Erythroblast (primary cell): ENCODE data around the gene REV3L.

ENCODE experiments used
- GATA1 ChIP-seq: IDR thresholded peaks from 2 replicates; pipeline ENCODE4 v1.6.1; 2011; ENCODE audit warnings: low read depth, mild to moderate bottlenecking, control low read depth, low read length, moderate library complexity
- POLR2A ChIP-seq: IDR thresholded peaks from 2 replicates; pipeline ENCODE4 v1.6.1; 2011; ENCODE audit warnings: mild to moderate bottlenecking, low read length

DNA sequence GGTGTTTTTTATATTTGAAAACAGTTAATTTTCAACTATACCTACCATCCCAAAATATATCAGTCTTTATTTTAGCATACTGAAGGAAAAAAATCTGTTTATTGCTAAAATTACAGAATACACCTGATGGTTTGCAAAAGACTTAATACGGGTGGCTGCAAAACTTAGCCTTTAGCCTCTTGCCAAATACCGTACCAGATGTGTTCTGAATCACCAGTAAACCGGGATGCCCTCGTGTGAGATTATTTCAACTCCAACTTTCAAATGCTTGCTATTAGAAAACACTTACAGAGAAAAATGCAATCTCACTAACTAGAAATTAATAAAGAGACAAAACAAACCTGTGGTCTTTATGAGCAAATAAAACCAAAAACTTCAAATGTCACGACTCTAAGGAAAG lies 36.0 kb downstream of the REV3L start:
- TF ChIP-seq POLR2A: no peak
- TF ChIP-seq GATA1: no peak
